Cerebellar nuclear complex (tissue), 1 donor: Measurements from ENCODE around the gene F10.

Source experiments
- DNase-seq, 2 experiments: peaks; one replicate each; lab custom pipeline; 2025; lab: John Stamatoyannopoulos, UW

F10 gene

GRCh38 chr13:113138792-113139551, 16.4 kb downstream of the F10 start:
- DNase-seq: no peak

GRCh38 chr13:113139577-113139976, 17.0 kb downstream of the F10 start:
- DNase-seq: no peak

- no peak for DNase-seq
Observed at GRCh38 chr13:113140677-113141600, 18.3 kb downstream of the F10 start.

- no peak for DNase-seq
Observed at GRCh38 chr13:113141601-113141970, 19.0 kb downstream of the F10 start.

- no peak for DNase-seq
Observed at GRCh38 chr13:113142876-113143275, 20.3 kb downstream of the F10 start.

GRCh38 chr13:113143466-113144254, 21.1 kb downstream of the F10 start:
- no peak for DNase-seq

- DNase-seq: no peak
Observed at GRCh38 chr13:113144255-113144629, 21.6 kb downstream of the F10 start.

- no peak for DNase-seq
Observed at GRCh38 chr13:113145496-113145895, 22.9 kb downstream of the F10 start.

- DNase-seq: no peak
Observed at GRCh38 chr13:113145911-113146598, 23.5 kb downstream of the F10 start.

GRCh38 chr13:113146750-113147149, 24.2 kb downstream of the F10 start:
- no peak for DNase-seq

GRCh38 chr13:113147206-113147605, 24.6 kb downstream of the F10 start:
- no peak for DNase-seq

- no peak for DNase-seq
Observed at GRCh38 chr13:113148407-113148806, 25.8 kb downstream of the F10 start.

- no peak for DNase-seq
Observed at GRCh38 chr13:113148940-113149503, 26.4 kb downstream of the F10 start.

- no peak for DNase-seq
Observed at GRCh38 chr13:113149711-113150549, 27.3 kb downstream of the F10 start.

GRCh38 chr13:113150550-113151365, 28.2 kb downstream of the F10 start:
- no peak for DNase-seq

GRCh38 chr13:113151745-113152690, 29.4 kb downstream of the F10 start:
- no peak for DNase-seq

GRCh38 chr13:113152691-113152983, 30.0 kb downstream of the F10 start:
- DNase-seq: no peak

GRCh38 chr13:113152984-113153809, 30.6 kb downstream of the F10 start:
- peak in 1 of 2 experiments; percentile 49 for DNase-seq
